Esophagus muscularis mucosa (tissue), 4 donors: ENCODE measurements around the gene EML6.
A peak's percentile ranks its signal among the peaks of the same experiment; 100 is the strongest.

Experiments
- CTCF ChIP-seq, 3 experiments: fragments of 200-600 bp in 2 of 3; fragments of 450-650 bp in 1 of 3; sonication (generic) in 2 of 3; IDR thresholded peaks; one replicate each; pipeline ENCODE4 v1.5.1; 2017 to 2019; ENCODE audit warnings: antibody characterized with exemption in 3 of 3, mild to moderate bottlenecking in 2 of 3, moderate library complexity in 1 of 3
- EP300 ChIP-seq: sonication (generic); formaldehyde crosslinking; IDR thresholded peaks from one replicate; pipeline ENCODE4 v1.6.1; 2017; ENCODE audit warnings: antibody characterized with exemption
- POLR2A ChIP-seq: fragments of 450-650 bp; IDR thresholded peaks from one replicate; pipeline ENCODE4 v1.6.1; 2017; ENCODE audit warnings: antibody characterized with exemption, moderate library complexity, mild to moderate bottlenecking, low read depth

DNA sequence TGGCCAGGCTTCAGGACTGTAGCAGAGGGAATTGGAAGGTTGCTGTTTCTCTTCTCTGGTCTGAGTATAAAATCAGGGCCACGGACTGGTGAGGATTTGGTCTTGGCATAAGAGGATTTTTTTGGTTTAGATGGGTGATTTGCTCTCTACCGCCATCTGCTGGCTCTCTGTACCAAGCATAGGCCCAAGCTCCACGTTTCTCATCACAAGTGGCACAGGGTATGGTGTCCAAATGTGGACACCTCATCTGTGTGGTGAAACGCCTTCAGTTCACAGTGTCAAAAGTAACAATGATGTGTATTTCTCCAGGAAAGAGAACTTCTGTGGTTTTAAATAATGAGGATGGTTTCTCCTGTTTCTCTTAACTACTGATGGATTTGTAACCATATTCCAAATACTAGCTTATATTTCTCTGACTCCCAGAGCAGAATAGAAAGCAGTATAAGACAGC is 115.1 kb downstream of the EML6 start:
- TF ChIP-seq CTCF (IDR thresholded peaks at IDR 0.05) (peak; percentile 80 to 93 (median 88)), POLR2A (no peak), EP300 (no peak)
